Neuronal stem cell (in vitro differentiated cells): Measurements from ENCODE around the gene WNT11.

Experiments used
- DNase-seq: peaks from one replicate; pipeline ENCODE4 v3.0.0-alpha.2; 2013; ENCODE audit warnings: low spot score
- H2AFZ ChIP-seq: one replicate; pipeline ENCODE4 v1.6.1; 2013; ENCODE audit warnings: mild to moderate bottlenecking, low read length, inconsistent platforms
- H2AK5ac ChIP-seq: 2 replicates; pipeline ENCODE4 v1.6.1; 2013; ENCODE audit warnings: low read depth, mild to moderate bottlenecking, inconsistent platforms, low read length, moderate library complexity, mixed read lengths
- H2BK120ac ChIP-seq: 2 replicates; pipeline ENCODE4 v1.6.1; 2013; ENCODE audit warnings: low read depth, mild to moderate bottlenecking, inconsistent platforms, low read length, moderate library complexity, mixed read lengths
- H2BK12ac ChIP-seq: one replicate; pipeline ENCODE4 v1.6.1; 2013; ENCODE audit warnings: low read length, inconsistent platforms
- H2BK15ac ChIP-seq: 2 replicates; pipeline ENCODE4 v1.6.1; 2013; ENCODE audit warnings: mild to moderate bottlenecking, low read length, inconsistent platforms, mixed read lengths
- H2BK5ac ChIP-seq: one replicate; pipeline ENCODE4 v1.6.1; 2013; ENCODE audit warnings: inconsistent platforms, mild to moderate bottlenecking, low read length, moderate library complexity
- H3K14ac ChIP-seq: one replicate; pipeline ENCODE4 v1.6.1; 2013; ENCODE audit warnings: low read length, inconsistent platforms
- H3K18ac ChIP-seq: 2 replicates; pipeline ENCODE4 v1.6.1; 2013; ENCODE audit warnings: low read length, inconsistent platforms
- H3K23ac ChIP-seq: 2 replicates; pipeline ENCODE4 v1.6.1; 2013; ENCODE audit warnings: low read depth, mild to moderate bottlenecking, mixed read lengths, low read length, inconsistent platforms; ENCODE audit not compliant: poor library complexity
- H3K27ac ChIP-seq: replicated peaks from 3 replicates; pipeline ENCODE4 v1.5.1; 2013; ENCODE audit warnings: low read length, inconsistent platforms
- H3K27me3 ChIP-seq, 3 experiments: 2 replicates each; pipeline ENCODE4 v1.6.1; 2013; ENCODE audit warnings: low read length in 3 of 3, mild to moderate bottlenecking in 2 of 3, inconsistent platforms in 1 of 3, low read depth in 1 of 3, mixed read lengths in 1 of 3, moderate library complexity in 1 of 3; ENCODE audit not compliant: control insufficient read depth in 3 of 3, insufficient read depth in 3 of 3
- H3K36me3 ChIP-seq, 2 donors: replicated peaks in 1 of 2; 2 replicates each; pipeline ENCODE4 v1.6.1; 2013; ENCODE audit warnings: low read length in 2 of 2; ENCODE audit not compliant: control insufficient read depth in 2 of 2, insufficient read depth in 2 of 2
- H3K4ac ChIP-seq: 2 replicates; pipeline ENCODE4 v1.6.1; 2013; ENCODE audit warnings: inconsistent platforms, mild to moderate bottlenecking, low read length, moderate library complexity
- H3K4me1 ChIP-seq, 2 donors: 1 replicate in 1 of 2; 2 replicates in 1 of 2; pipeline ENCODE4 v1.6.1; 2013; ENCODE audit warnings: low read length in 2 of 2, low read depth in 1 of 2; ENCODE audit not compliant: control insufficient read depth in 2 of 2, insufficient read depth in 1 of 2
- H3K4me2 ChIP-seq: one replicate; pipeline ENCODE4 v1.6.1; 2013; ENCODE audit warnings: mild to moderate bottlenecking, low read length, inconsistent platforms; ENCODE audit not compliant: insufficient read depth, poor library complexity, severe bottlenecking
- H3K4me3 ChIP-seq, 2 donors: 2 replicates each; pipeline ENCODE4 v1.5.1; 2013; ENCODE audit warnings: low read length in 2 of 2, mild to moderate bottlenecking in 2 of 2, inconsistent platforms in 1 of 2, moderate library complexity in 1 of 2
- H3K79me1 ChIP-seq: one replicate; pipeline ENCODE4 v1.6.1; 2013; ENCODE audit warnings: low read depth, mild to moderate bottlenecking, inconsistent platforms, low read length, moderate library complexity
- H3K9ac ChIP-seq: one replicate; pipeline ENCODE4 v1.6.1; 2013; ENCODE audit warnings: mild to moderate bottlenecking, low read depth, low read length, inconsistent platforms; ENCODE audit not compliant: poor library complexity
- H3K9me3 ChIP-seq, 2 donors: replicated peaks in 1 of 2; 2 replicates each; pipeline versions ENCODE3 to v1.6.1; 2013; ENCODE audit warnings: low read length in 2 of 2, mild to moderate bottlenecking in 2 of 2, inconsistent platforms in 1 of 2, low read depth in 1 of 2, mixed read lengths in 1 of 2, moderate library complexity in 1 of 2; ENCODE audit not compliant: control insufficient read depth in 2 of 2, insufficient read depth in 1 of 2
- H4K8ac ChIP-seq: one replicate; pipeline ENCODE4 v1.6.1; 2013; ENCODE audit warnings: low read depth, mild to moderate bottlenecking, inconsistent platforms, low read length, moderate library complexity
- H4K91ac ChIP-seq: one replicate; pipeline ENCODE4 v1.6.1; 2013; ENCODE audit warnings: low read length, low read depth, mild to moderate bottlenecking, inconsistent platforms; ENCODE audit not compliant: poor library complexity
- WGBS, 2 donors: extraction: QIAGEN DNeasy Blood & Tissue Kit; methylation state at CpG; one replicate each; pipeline ENCODE4 v1.1.7; 2013; ENCODE audit warnings: missing lambda C conversion rate in 2 of 2, mixed read lengths in 1 of 2; ENCODE audit not compliant: insufficient read length in 2 of 2, insufficient replicate concordance in 1 of 2; ENCODE audit errors: extremely low coverage in 2 of 2; 5-methylcytosine and 5-hydroxymethylcytosine counted together

WNT11 gene

GRCh38 chr11:76181371-76181770 lies 24.9 kb downstream of the WNT11 start:
- Histone ChIP-seq H3K23ac (no peak overlapping the region), H3K4ac (no peak overlapping the region), H3K18ac (peak overlapping the region; percentile 21), H4K8ac (no peak overlapping the region), H2BK12ac (no peak overlapping the region), H3K4me3 (no peak overlapping the region), H2AFZ (no peak overlapping the region), H3K36me3 (no peaks in the 10 kb centered on the region), H2BK120ac (no peak overlapping the region), H3K4me2 (no peak overlapping the region), H3K79me1 (no peaks in the 10 kb centered on the region), H3K14ac (no peak overlapping the region), H3K9me3 (no peaks in the 10 kb centered on the region), H3K27me3 (peaks cover 0 to 73% (median 0%) of the 10 kb centered on the region in 3 experiments), H2BK5ac (no peak overlapping the region), H2AK5ac (no peak overlapping the region), H3K4me1 (peaks cover 5 to 6% of the 10 kb centered on the region in 2 donors), H3K27ac (no peak overlapping the region), H4K91ac (no peak overlapping the region), H2BK15ac (no peak overlapping the region), H3K9ac (no peak overlapping the region)
- DNase-seq: no peak
- WGBS, 2 donors: no CpG with 5 or more reads among the region's 15 CpGs

- H3K4me1 ChIP-seq: peaks cover 0 to 4% of the 10 kb centered on the region in 2 donors
- no peaks in the 10 kb centered on the region for H3K36me3 ChIP-seq
- no peak overlapping the region for H3K27ac ChIP-seq
- H3K4me2 ChIP-seq: no peak overlapping the region
- H2BK120ac ChIP-seq: peak overlapping the region; percentile 22
- no peak overlapping the region for H4K8ac ChIP-seq
- H3K9ac ChIP-seq: no peak overlapping the region
- no peaks in the 10 kb centered on the region for H3K79me1 ChIP-seq
- no peak overlapping the region for H2BK12ac ChIP-seq
- no peak overlapping the region for H3K23ac ChIP-seq
- H3K4me3 ChIP-seq: no peak overlapping the region
- no peak overlapping the region for H2AFZ ChIP-seq
- H3K14ac ChIP-seq: peak overlapping the region; percentile 44
- DNase-seq: no peak
- WGBS, 2 donors: no CpG with 5 or more reads among the region's 13 CpGs
- H3K18ac ChIP-seq: peak overlapping the region; percentile 69
- no peak overlapping the region for H2BK5ac ChIP-seq
- H4K91ac ChIP-seq: no peak overlapping the region
- H3K4ac ChIP-seq: no peak overlapping the region
- peaks cover 0 to 62% (median 0%) of the 10 kb centered on the region in 3 experiments for H3K27me3 ChIP-seq
- peak overlapping the region; percentile 76 for H2BK15ac ChIP-seq
- H2AK5ac ChIP-seq: peak overlapping the region; percentile 87
- H3K9me3 ChIP-seq: no peaks in the 10 kb centered on the region
Observed at GRCh38 chr11:76179147-76179546, 27.2 kb downstream of the WNT11 start.

- H2BK5ac ChIP-seq: no peak overlapping the region
- no peak overlapping the region for H3K27ac ChIP-seq
- DNase-seq: no peak
- no peak overlapping the region for H3K4me2 ChIP-seq
- H2AFZ ChIP-seq: no peak overlapping the region
- H2BK120ac ChIP-seq: no peak overlapping the region
- no peaks in the 10 kb centered on the region for H3K36me3 ChIP-seq
- H4K8ac ChIP-seq: no peak overlapping the region
- no peaks in the 10 kb centered on the region for H3K79me1 ChIP-seq
- no peak overlapping the region for H2BK12ac ChIP-seq
- peak overlapping the region; percentile 90 for H2AK5ac ChIP-seq
- H3K23ac ChIP-seq: no peak overlapping the region
- no peaks in the 10 kb centered on the region for H3K9me3 ChIP-seq
- H4K91ac ChIP-seq: no peak overlapping the region
- H3K14ac ChIP-seq: peak overlapping the region; percentile 50
- H3K18ac ChIP-seq: peak overlapping the region; percentile 55
- H3K4me1 ChIP-seq: peaks cover 0 to 2% of the 10 kb centered on the region in 2 donors
- no CpG with 5 or more reads among the region's 6 CpGs for WGBS, 2 donors
- no peak overlapping the region for H3K4me3 ChIP-seq
- H3K27me3 ChIP-seq: peaks cover 0 to 55% (median 0%) of the 10 kb centered on the region in 3 experiments
- no peak overlapping the region for H3K4ac ChIP-seq
- H2BK15ac ChIP-seq: no peak overlapping the region
- H3K9ac ChIP-seq: no peak overlapping the region
Observed at GRCh38 chr11:76177250-76177686, 29.0 kb downstream of the WNT11 start.

- H3K4me2 ChIP-seq: no peak overlapping the region
- H3K79me1 ChIP-seq: no peaks in the 10 kb centered on the region
- H3K4me1 ChIP-seq: peaks cover 0 to 2% of the 10 kb centered on the region in 2 donors
- peak overlapping the region; percentile 80 for H2BK12ac ChIP-seq
- no CpG with 5 or more reads among the region's 9 CpGs for WGBS, 2 donors
- no peak overlapping the region for H2BK15ac ChIP-seq
- H3K4ac ChIP-seq: no peak overlapping the region
- H3K9me3 ChIP-seq: no peaks in the 10 kb centered on the region
- H3K27ac ChIP-seq: no peak overlapping the region
- no peak overlapping the region for H2BK5ac ChIP-seq
- no peak overlapping the region for H4K91ac ChIP-seq
- no peak overlapping the region for H3K14ac ChIP-seq
- peak overlapping the region; percentile 32 for H4K8ac ChIP-seq
- no peaks in the 10 kb centered on the region for H3K36me3 ChIP-seq
- peaks cover 0 to 51% (median 0%) of the 10 kb centered on the region in 3 experiments for H3K27me3 ChIP-seq
- no peak overlapping the region for H3K4me3 ChIP-seq
- peak overlapping the region; percentile 85 for H2AK5ac ChIP-seq
- no peak for DNase-seq
- H3K9ac ChIP-seq: peak overlapping the region; percentile 68
- peak overlapping the region; percentile 70 for H3K23ac ChIP-seq
- H2BK120ac ChIP-seq: no peak overlapping the region
- no peak overlapping the region for H2AFZ ChIP-seq
- H3K18ac ChIP-seq: peak overlapping the region; percentile 88
Observed at GRCh38 chr11:76176463-76176862, 29.8 kb downstream of the WNT11 start.
